ENCODE results near the gene TBC1D22A.

The TBC1D22A gene

GRCh38 chr22:47054231-47055072 is 292.0 kb downstream of the TBC1D22A start:
- H3K27me3 ChIP-seq (ENCODE audit: insufficient read depth, poor library complexity, severe bottlenecking) = no peaks in the 10 kb centered on the region
- no peak for TF ChIP-seq CTCF (IDR thresholded peaks at IDR 0.05; ENCODE audit: poor library complexity, severe bottlenecking)
- no peaks in the 10 kb centered on the region for H3K36me3 ChIP-seq (ENCODE audit: low read depth)
- H3K4me1 ChIP-seq (ENCODE audit: insufficient read depth, poor library complexity, severe bottlenecking) = peaks cover under 1% of the 10 kb centered on the region
- no peak overlapping the region for H3K4me3 ChIP-seq (ENCODE audit: severe bottlenecking)
- DNase-seq (ENCODE audit: low spot score) (no peak), ATAC-seq (ENCODE audit: low read depth) (no peak)
- no peak overlapping the region for H3K27ac ChIP-seq (ENCODE audit: poor library complexity, severe bottlenecking)
- H3K9me3 ChIP-seq (ENCODE audit: severe bottlenecking) = no peaks in the 10 kb centered on the region

- Histone ChIP-seq H3K4me3 (ENCODE audit: severe bottlenecking) (no peak overlapping the region), H3K36me3 (ENCODE audit: low read depth) (no peaks in the 10 kb centered on the region), H3K27me3 (ENCODE audit: insufficient read depth, poor library complexity, severe bottlenecking) (no peaks in the 10 kb centered on the region), H3K27ac (ENCODE audit: poor library complexity, severe bottlenecking) (no peak overlapping the region), H3K9me3 (ENCODE audit: severe bottlenecking) (no peaks in the 10 kb centered on the region), H3K4me1 (ENCODE audit: insufficient read depth, poor library complexity, severe bottlenecking) (no peaks in the 10 kb centered on the region)
- ATAC-seq (ENCODE audit: low read depth) (no peak), DNase-seq (ENCODE audit: low spot score) (no peak)
- TF ChIP-seq CTCF (IDR thresholded peaks at IDR 0.05; ENCODE audit: poor library complexity, severe bottlenecking) = no peak
Observed at GRCh38 chr22:47055073-47055355, 292.6 kb downstream of the TBC1D22A start.

GRCh38 chr22:47055461-47055860 is 293.0 kb downstream of the TBC1D22A start:
- TF ChIP-seq CTCF (IDR thresholded peaks at IDR 0.05; ENCODE audit: poor library complexity, severe bottlenecking) = no peak
- Histone ChIP-seq H3K27ac (ENCODE audit: poor library complexity, severe bottlenecking) (no peak overlapping the region), H3K9me3 (ENCODE audit: severe bottlenecking) (no peaks in the 10 kb centered on the region), H3K36me3 (ENCODE audit: low read depth) (no peaks in the 10 kb centered on the region), H3K4me3 (ENCODE audit: severe bottlenecking) (no peak overlapping the region), H3K4me1 (ENCODE audit: insufficient read depth, poor library complexity, severe bottlenecking) (no peaks in the 10 kb centered on the region), H3K27me3 (ENCODE audit: insufficient read depth, poor library complexity, severe bottlenecking) (no peaks in the 10 kb centered on the region)
- ATAC-seq (ENCODE audit: low read depth) (no peak), DNase-seq (ENCODE audit: low spot score) (no peak)

GRCh38 chr22:47055921-47056320 is 293.5 kb downstream of the TBC1D22A start:
- Histone ChIP-seq H3K9me3 (ENCODE audit: severe bottlenecking) (no peaks in the 10 kb centered on the region), H3K4me1 (ENCODE audit: insufficient read depth, poor library complexity, severe bottlenecking) (no peaks in the 10 kb centered on the region), H3K4me3 (ENCODE audit: severe bottlenecking) (no peak overlapping the region), H3K36me3 (ENCODE audit: low read depth) (no peaks in the 10 kb centered on the region), H3K27ac (ENCODE audit: poor library complexity, severe bottlenecking) (no peak overlapping the region), H3K27me3 (ENCODE audit: insufficient read depth, poor library complexity, severe bottlenecking) (no peaks in the 10 kb centered on the region)
- TF ChIP-seq CTCF (IDR thresholded peaks at IDR 0.05; ENCODE audit: poor library complexity, severe bottlenecking) = no peak
- DNase-seq (ENCODE audit: low spot score) (no peak), ATAC-seq (ENCODE audit: low read depth) (no peak)

- TF ChIP-seq CTCF (IDR thresholded peaks at IDR 0.05; ENCODE audit: poor library complexity, severe bottlenecking) = no peak
- peak; percentile 34 for DNase-seq (ENCODE audit: low spot score)
Observed at GRCh38 chr22:47056361-47056760, 293.9 kb downstream of the TBC1D22A start.

More at GRCh38 chr22:47056361-47056760, 293.9 kb downstream of the TBC1D22A start:
- Histone ChIP-seq H3K9me3 (ENCODE audit: severe bottlenecking) (no peaks in the 10 kb centered on the region), H3K4me1 (ENCODE audit: insufficient read depth, poor library complexity, severe bottlenecking) (no peaks in the 10 kb centered on the region), H3K4me3 (ENCODE audit: severe bottlenecking) (no peak overlapping the region), H3K27me3 (ENCODE audit: insufficient read depth, poor library complexity, severe bottlenecking) (no peaks in the 10 kb centered on the region), H3K27ac (ENCODE audit: poor library complexity, severe bottlenecking) (no peak overlapping the region), H3K36me3 (ENCODE audit: low read depth) (no peaks in the 10 kb centered on the region)
- no peak for ATAC-seq (ENCODE audit: low read depth)

Measured in RWPE2 (cell line).